Neural progenitor cell (in vitro differentiated cells): ENCODE measurements around the gene POLR2C. TPM values are rescaled to one million over a fixed set of nuclear protein-coding genes. Genes with fewer than 3 reads are reported as not detected.

Source experiments
- DNase-seq: peaks from one replicate; pipeline ENCODE4 v3.0.0-alpha.2; 2016; ENCODE audit warnings: low spot score
- H2AFZ ChIP-seq: fragments of 200-600 bp; sonication (generic); replicated peaks from 2 replicates; pipeline ENCODE4 v1.6.1; 2016; ENCODE audit warnings: antibody characterized with exemption
- H3F3A ChIP-seq: fragments of 200-600 bp; sonication (generic); 2 replicates; pipeline ENCODE4 v1.6.1; 2016; ENCODE audit warnings: antibody characterized with exemption, low read depth
- H3K27ac ChIP-seq: fragments of 200-600 bp; sonication (generic); 2 replicates; pipeline ENCODE4 v1.5.1; 2016; ENCODE audit warnings: mild to moderate bottlenecking
- H3K27me3 ChIP-seq: fragments of 200-600 bp; sonication (generic); 2 replicates; pipeline ENCODE4 v1.6.1; 2016; ENCODE audit warnings: mild to moderate bottlenecking, moderate library complexity
- H3K36me3 ChIP-seq: fragments of 200-600 bp; sonication (generic); 2 replicates; pipeline ENCODE4 v1.5.1; 2016
- H3K4me1 ChIP-seq: fragments of 200-600 bp; sonication (generic); 2 replicates; pipeline ENCODE4 v1.6.1; 2016; ENCODE audit warnings: mixed run types
- H3K4me2 ChIP-seq: fragments of 200-600 bp; sonication (generic); 2 replicates; pipeline ENCODE4 v1.6.1; 2016
- H3K4me3 ChIP-seq: fragments of 200-600 bp; sonication (generic); 2 replicates; pipeline ENCODE4 v1.5.1; 2016
- H3K79me2 ChIP-seq: fragments of 200-600 bp; sonication (generic); 2 replicates; pipeline ENCODE4 v1.6.1; 2016; ENCODE audit warnings: low read depth
- H3K9ac ChIP-seq: fragments of 200-600 bp; sonication (generic); 2 replicates; pipeline ENCODE4 v1.6.1; 2016
- H3K9me3 ChIP-seq: fragments of 200-600 bp; sonication (generic); 2 replicates; pipeline ENCODE4 v1.5.1; 2016; ENCODE audit warnings: low read depth
- H4K20me1 ChIP-seq: fragments of 200-600 bp; sonication (generic); 2 replicates; pipeline ENCODE4 v1.6.1; 2016; ENCODE audit warnings: low read depth
- H3K27ac Mint-ChIP-seq: 3 replicates; pipeline ENCODE4 v1.8.0; 2021; ENCODE audit warnings: mixed read lengths
- H3K27me3 Mint-ChIP-seq: 2 replicates; pipeline ENCODE4 v1.8.0; 2022; ENCODE audit warnings: low read depth, mild to moderate bottlenecking, inconsistent platforms, moderate library complexity, mixed read lengths; ENCODE audit not compliant: insufficient read depth
- H3K36me3 Mint-ChIP-seq: 3 replicates; pipeline ENCODE4 v1.8.0; 2021; ENCODE audit warnings: mixed read lengths
- H3K4me1 Mint-ChIP-seq: 3 replicates; pipeline ENCODE4 v1.8.0; 2021; ENCODE audit warnings: mixed read lengths
- H3K4me3 Mint-ChIP-seq: 3 replicates; pipeline ENCODE4 v1.8.0; 2021; ENCODE audit warnings: mild to moderate bottlenecking, moderate library complexity, mixed read lengths
- H3K9me3 Mint-ChIP-seq: 3 replicates; pipeline ENCODE4 v1.8.0; 2020; ENCODE audit warnings: mixed read lengths
- EZH2 ChIP-seq: fragments of 200-600 bp; sonication (generic); IDR thresholded peaks from 2 replicates; pipeline ENCODE4 v1.6.1; 2017; ENCODE audit warnings: antibody characterized with exemption, mild to moderate bottlenecking, moderate library complexity
- EZH2phosphoT487 ChIP-seq: fragments of 200-600 bp; sonication (generic); IDR thresholded peaks from 2 replicates; pipeline ENCODE4 v1.6.1; 2017; ENCODE audit warnings: antibody characterized with exemption
- total RNA-seq: library from RNA; depleted of rRNA; stranded (reverse); fragments of >200 nt; gene quantifications from 2 replicates; pipeline ENCODE4 v1.2.3, GENCODE V29; 2015; ENCODE audit warnings: low replicate concordance
- TF ChIP-seq, protein P1 (sequence below): fragments of 200-600 bp; sonication (generic); IDR thresholded peaks from 2 replicates; pipeline ENCODE4 v1.5.1; 2017; ENCODE audit warnings: antibody characterized with exemption, mild to moderate bottlenecking

POLR2C gene
- total RNA-seq, 1 donor from 2014 or later = 58.4 TPM

DNA sequence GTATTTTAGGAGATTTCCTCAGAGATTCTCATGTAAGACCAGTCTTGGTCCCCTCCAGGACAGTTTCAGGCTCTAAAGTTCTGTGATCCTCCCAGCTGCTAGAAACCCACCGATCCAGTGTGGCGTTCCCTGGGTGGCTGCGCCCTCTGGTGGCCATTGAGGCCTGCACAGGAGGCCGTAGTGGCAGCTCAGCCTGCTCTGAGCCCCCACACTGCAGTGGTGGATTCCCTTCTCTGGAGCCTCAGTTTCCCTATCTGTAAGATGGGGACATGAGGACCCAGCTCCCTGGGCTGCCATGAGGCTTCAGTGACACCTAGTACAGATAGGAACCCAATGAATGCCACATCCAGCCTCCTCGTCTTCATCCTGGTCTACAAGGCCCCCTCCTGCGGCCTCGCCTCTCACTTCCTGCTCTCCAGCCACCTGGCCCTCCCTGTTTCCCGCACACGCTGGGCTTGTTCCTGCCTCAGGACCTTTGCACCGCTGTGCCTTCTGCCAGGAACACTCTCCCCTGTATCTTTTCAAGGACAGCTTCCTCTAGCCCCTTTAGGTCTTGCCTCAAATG is 57.4 kb downstream of the POLR2C start:
- no peak overlapping the region for H3K27ac Mint-ChIP-seq
- TF ChIP-seq, protein P1, sequence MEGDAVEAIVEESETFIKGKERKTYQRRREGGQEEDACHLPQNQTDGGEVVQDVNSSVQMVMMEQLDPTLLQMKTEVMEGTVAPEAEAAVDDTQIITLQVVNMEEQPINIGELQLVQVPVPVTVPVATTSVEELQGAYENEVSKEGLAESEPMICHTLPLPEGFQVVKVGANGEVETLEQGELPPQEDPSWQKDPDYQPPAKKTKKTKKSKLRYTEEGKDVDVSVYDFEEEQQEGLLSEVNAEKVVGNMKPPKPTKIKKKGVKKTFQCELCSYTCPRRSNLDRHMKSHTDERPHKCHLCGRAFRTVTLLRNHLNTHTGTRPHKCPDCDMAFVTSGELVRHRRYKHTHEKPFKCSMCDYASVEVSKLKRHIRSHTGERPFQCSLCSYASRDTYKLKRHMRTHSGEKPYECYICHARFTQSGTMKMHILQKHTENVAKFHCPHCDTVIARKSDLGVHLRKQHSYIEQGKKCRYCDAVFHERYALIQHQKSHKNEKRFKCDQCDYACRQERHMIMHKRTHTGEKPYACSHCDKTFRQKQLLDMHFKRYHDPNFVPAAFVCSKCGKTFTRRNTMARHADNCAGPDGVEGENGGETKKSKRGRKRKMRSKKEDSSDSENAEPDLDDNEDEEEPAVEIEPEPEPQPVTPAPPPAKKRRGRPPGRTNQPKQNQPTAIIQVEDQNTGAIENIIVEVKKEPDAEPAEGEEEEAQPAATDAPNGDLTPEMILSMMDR = peak; percentile 98
- no peak for TF ChIP-seq EZH2phosphoT487
- no peak for TF ChIP-seq EZH2

More for the DNA sequence above, 57.4 kb downstream of the POLR2C start:
- Histone ChIP-seq H3K36me3 (no peaks in the 10 kb centered on the region), H3K9me3 (no peaks in the 10 kb centered on the region), H3K4me3 (no peak overlapping the region), H3K27ac (no peak overlapping the region), H3F3A (no peaks in the 10 kb centered on the region), H4K20me1 (no peaks in the 10 kb centered on the region), H3K79me2 (no peaks in the 10 kb centered on the region), H3K4me2 (no peak overlapping the region), H3K4me1 (no peaks in the 10 kb centered on the region), H2AFZ (no peak overlapping the region), H3K9ac (no peak overlapping the region), H3K27me3 (no peaks in the 10 kb centered on the region)
- no peaks in the 10 kb centered on the region for H3K9me3 Mint-ChIP-seq
- peaks cover 6% of the 10 kb centered on the region for H3K36me3 Mint-ChIP-seq
- H3K4me1 Mint-ChIP-seq = no peaks in the 10 kb centered on the region
- no peak overlapping the region for H3K4me3 Mint-ChIP-seq
- peaks cover 6% of the 10 kb centered on the region for H3K27me3 Mint-ChIP-seq
- peak; percentile 86 for DNase-seq

Other genes with a start within 250 kb of the POLR2C start
- 36.1 and 41.5 TPM in 2 replicates for gene ARL2BP, start 217.4 kb upstream of the POLR2C start, total RNA-seq
- 0.86 and 1.6 TPM in 2 replicates for gene PLLP, start 178.0 kb upstream of the POLR2C start, total RNA-seq
- not detected in 2 replicates for gene CCL22, start 103.9 kb upstream of the POLR2C start, total RNA-seq
- 0.65 and 0.96 TPM in 2 replicates for gene CX3CL1, start 90.2 kb upstream of the POLR2C start, total RNA-seq
- gene CCL17, start 57.9 kb upstream of the POLR2C start, total RNA-seq = not detected in 2 replicates
- gene CIAPIN1, start 15.3 kb upstream of the POLR2C start, total RNA-seq = 89.2 and 95.9 TPM in 2 replicates
- 20.2 and 20.3 TPM in 2 replicates for gene COQ9, start 15.2 kb upstream of the POLR2C start, total RNA-seq
- 10.5 and 27.4 TPM in 2 replicates for gene DOK4, start 23.8 kb downstream of the POLR2C start, total RNA-seq
- gene CCDC102A, start 73.9 kb downstream of the POLR2C start, total RNA-seq = 3.9 and 12.8 TPM in 2 replicates
- gene ADGRG5, start 80.0 kb downstream of the POLR2C start, total RNA-seq = 2.2 and 3.1 TPM in 2 replicates
- gene ADGRG1, start 166.0 kb downstream of the POLR2C start, total RNA-seq = 8.0 and 17.5 TPM in 2 replicates
- gene ADGRG3, start 205.6 kb downstream of the POLR2C start, total RNA-seq = not detected in 2 replicates
- 0.41 and 0.84 TPM in 2 replicates for gene DRC7, start 232.1 kb downstream of the POLR2C start, total RNA-seq